HEK293 (cell line): ENCODE results near the gene LAT.

Experiments
- CTCF ChIA-PET: fragments of 350-600 bp; formaldehyde crosslinking; extraction: SDS; loops from one replicate; lab custom pipeline; 2021; ENCODE audit warnings: antibody characterized with exemption; lab: Yijun Ruan, JAX
- POLR2A ChIA-PET: fragments of 300-600 bp; formaldehyde crosslinking; extraction: SDS; loops from one replicate; lab custom pipeline; 2020; ENCODE audit warnings: antibody characterized with exemption, inconsistent platforms; lab: Yijun Ruan, JAX
- H3K27ac ChIP-seq: fragments of 200-500 bp; sonication (Bioruptor generic); 2 replicates; pipeline ENCODE4 v1.5.1; 2014; ENCODE audit warnings: low read depth, low read length, control low read depth, inconsistent platforms; ENCODE audit errors: extremely low read depth
- H3K36me3 ChIP-seq, 2 experiments: fragments of 200-500 bp in 1 of 2; sonication (Bioruptor generic) in 1 of 2; 1 replicate in 1 of 2; 2 replicates in 1 of 2; pipeline ENCODE4 v1.5.1; 2014 to 2017; ENCODE audit warnings: inconsistent platforms in 2 of 2, low read length in 2 of 2; ENCODE audit not compliant: control insufficient read depth in 2 of 2, insufficient read depth in 1 of 2
- H3K4me1 ChIP-seq: fragments of 200-500 bp; sonication (Bioruptor generic); 2 replicates; pipeline ENCODE4 v1.5.1; 2014; ENCODE audit warnings: mild to moderate bottlenecking, low read length, inconsistent platforms; ENCODE audit not compliant: control insufficient read depth, insufficient read depth
- H3K4me3 ChIP-seq: 2 replicates; pipeline ENCODE4 v1.5.1; 2011; ENCODE audit warnings: low read depth, mild to moderate bottlenecking, control low read depth, low read length, moderate library complexity
- H3K9me3 ChIP-seq: fragments of 200-500 bp; sonication (Bioruptor generic); 2 replicates; pipeline ENCODE4 v1.5.1; 2014; ENCODE audit warnings: low read depth, low read length, inconsistent platforms; ENCODE audit not compliant: control insufficient read depth, insufficient read depth
- BCL11A ChIP-seq: fragments of 450-650 bp; formaldehyde crosslinking; IDR thresholded peaks from 2 replicates; pipeline ENCODE4 v1.5.1; 2016; ENCODE audit warnings: low read depth, missing biosample characterization, missing genetic modification characterization
- EGR2 ChIP-seq: fragments of 450-650 bp; formaldehyde crosslinking; IDR thresholded peaks from 2 replicates; pipeline ENCODE4 v1.5.1; 2016; ENCODE audit warnings: low read depth, missing biosample characterization, missing genetic modification characterization
- GLIS2 ChIP-seq: fragments of 450-650 bp; formaldehyde crosslinking; IDR thresholded peaks from 2 replicates; pipeline ENCODE4 v1.5.1; 2016; ENCODE audit warnings: missing biosample characterization, missing genetic modification characterization
- ZBTB20 ChIP-seq: fragments of 450-650 bp; formaldehyde crosslinking; IDR thresholded peaks from 2 replicates; pipeline ENCODE4 v1.5.1; 2016; ENCODE audit warnings: missing biosample characterization, missing genetic modification characterization
- ZNF155 ChIP-seq: fragments of 450-650 bp; formaldehyde crosslinking; IDR thresholded peaks from 2 replicates; pipeline ENCODE4 v1.5.1; 2016; ENCODE audit warnings: missing biosample characterization, missing genetic modification characterization
- ZNF202 ChIP-seq: fragments of 450-650 bp; formaldehyde crosslinking; IDR thresholded peaks from 2 replicates; pipeline ENCODE4 v1.5.1; 2016; ENCODE audit warnings: missing biosample characterization, missing genetic modification characterization, borderline replicate concordance
- ZNF585B ChIP-seq: fragments of 450-650 bp; formaldehyde crosslinking; IDR thresholded peaks from 2 replicates; pipeline ENCODE4 v1.5.1; 2016; ENCODE audit warnings: missing biosample characterization, missing genetic modification characterization
- ZNF830 ChIP-seq: fragments of 450-650 bp; IDR thresholded peaks from 2 replicates; pipeline ENCODE4 v1.5.0; 2018; ENCODE audit warnings: missing biosample characterization, missing genetic modification characterization, low read depth, mild to moderate bottlenecking, moderate library complexity
- TF ChIP-seq, protein P1 (sequence below): fragments of 450-650 bp; formaldehyde crosslinking; IDR thresholded peaks from 2 replicates; pipeline ENCODE4 v1.5.1; 2016; ENCODE audit warnings: missing biosample characterization, missing genetic modification characterization
- TF ChIP-seq, protein P2 (sequence below): fragments of 450-650 bp; formaldehyde crosslinking; IDR thresholded peaks from 2 replicates; pipeline ENCODE4 v1.5.1; 2016; ENCODE audit warnings: missing biosample characterization, missing genetic modification characterization, borderline replicate concordance
- TF ChIP-seq, protein P3 (sequence below): fragments of 450-650 bp; formaldehyde crosslinking; IDR thresholded peaks from 2 replicates; pipeline ENCODE4 v1.5.1; 2017; ENCODE audit warnings: missing biosample characterization, missing genetic modification characterization
- TF ChIP-seq, protein P4 (sequence below): fragments of 450-650 bp; formaldehyde crosslinking; IDR thresholded peaks from 2 replicates; pipeline ENCODE4 v1.5.1; 2016; ENCODE audit warnings: missing biosample characterization, missing genetic modification characterization
- TF ChIP-seq, protein P5 (sequence below): fragments of 450-650 bp; formaldehyde crosslinking; IDR thresholded peaks from 2 replicates; pipeline ENCODE4 v1.5.1; 2016; ENCODE audit warnings: missing biosample characterization, missing genetic modification characterization
- TF ChIP-seq, protein P6 (sequence below): fragments of 450-650 bp; formaldehyde crosslinking; IDR thresholded peaks from 2 replicates; pipeline ENCODE4 v1.5.1; 2016; ENCODE audit warnings: missing biosample characterization, missing genetic modification characterization, borderline replicate concordance

The LAT gene

DNA sequence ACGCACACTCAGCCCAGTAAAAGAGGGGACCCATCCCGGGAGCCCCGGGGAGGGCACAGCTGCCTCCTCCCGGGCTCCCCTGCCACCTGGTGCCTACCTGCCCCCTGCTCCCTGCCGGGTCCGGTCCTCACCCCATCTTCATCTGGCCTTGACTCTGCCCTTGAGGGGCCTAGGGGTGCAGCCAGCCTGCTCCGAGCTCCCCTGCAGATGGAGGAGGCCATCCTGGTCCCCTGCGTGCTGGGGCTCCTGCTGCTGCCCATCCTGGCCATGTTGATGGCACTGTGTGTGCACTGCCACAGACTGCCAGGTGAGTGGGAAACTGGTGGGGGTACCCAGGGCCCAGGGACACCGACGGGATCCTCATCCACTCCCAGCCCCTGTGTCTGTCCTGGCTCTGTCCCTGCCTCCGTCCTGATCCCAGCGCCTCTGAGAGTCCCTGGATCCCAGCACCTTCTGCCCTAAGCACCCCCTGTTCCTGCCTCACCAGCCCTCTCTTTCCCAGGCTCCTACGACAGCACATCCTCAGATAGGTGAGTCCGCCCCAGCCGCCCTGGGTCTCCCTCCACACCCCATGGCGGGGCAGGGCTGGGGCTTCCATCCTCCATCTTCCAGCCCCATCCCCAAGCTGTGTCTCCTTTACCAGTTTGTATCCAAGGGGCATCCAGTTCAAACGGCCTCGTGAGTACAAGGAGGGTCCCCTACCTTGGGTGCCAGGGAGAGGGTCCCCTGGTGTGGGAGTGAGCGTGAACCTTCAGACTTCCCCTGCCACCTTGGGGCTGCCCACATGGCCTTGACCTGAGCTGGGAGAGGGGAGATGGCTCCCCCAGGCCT is 574 bp downstream of the LAT start (continued):
- TF ChIP-seq ZNF155 (tag by site-specific recombination), result no peak
- TF ChIP-seq, protein P1, sequence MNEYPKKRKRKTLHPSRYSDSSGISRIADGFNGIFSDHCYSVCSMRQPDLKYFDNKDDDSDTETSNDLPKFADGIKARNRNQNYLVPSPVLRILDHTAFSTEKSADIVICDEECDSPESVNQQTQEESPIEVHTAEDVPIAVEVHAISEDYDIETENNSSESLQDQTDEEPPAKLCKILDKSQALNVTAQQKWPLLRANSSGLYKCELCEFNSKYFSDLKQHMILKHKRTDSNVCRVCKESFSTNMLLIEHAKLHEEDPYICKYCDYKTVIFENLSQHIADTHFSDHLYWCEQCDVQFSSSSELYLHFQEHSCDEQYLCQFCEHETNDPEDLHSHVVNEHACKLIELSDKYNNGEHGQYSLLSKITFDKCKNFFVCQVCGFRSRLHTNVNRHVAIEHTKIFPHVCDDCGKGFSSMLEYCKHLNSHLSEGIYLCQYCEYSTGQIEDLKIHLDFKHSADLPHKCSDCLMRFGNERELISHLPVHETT, result no peak
- no peak for TF ChIP-seq ZBTB20 (tag by site-specific recombination)
- TF ChIP-seq, protein P2, sequence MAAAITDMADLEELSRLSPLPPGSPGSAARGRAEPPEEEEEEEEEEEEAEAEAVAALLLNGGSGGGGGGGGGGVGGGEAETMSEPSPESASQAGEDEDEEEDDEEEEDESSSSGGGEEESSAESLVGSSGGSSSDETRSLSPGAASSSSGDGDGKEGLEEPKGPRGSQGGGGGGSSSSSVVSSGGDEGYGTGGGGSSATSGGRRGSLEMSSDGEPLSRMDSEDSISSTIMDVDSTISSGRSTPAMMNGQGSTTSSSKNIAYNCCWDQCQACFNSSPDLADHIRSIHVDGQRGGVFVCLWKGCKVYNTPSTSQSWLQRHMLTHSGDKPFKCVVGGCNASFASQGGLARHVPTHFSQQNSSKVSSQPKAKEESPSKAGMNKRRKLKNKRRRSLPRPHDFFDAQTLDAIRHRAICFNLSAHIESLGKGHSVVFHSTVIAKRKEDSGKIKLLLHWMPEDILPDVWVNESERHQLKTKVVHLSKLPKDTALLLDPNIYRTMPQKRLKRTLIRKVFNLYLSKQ (tag by site-specific recombination), result no peak

DNA sequence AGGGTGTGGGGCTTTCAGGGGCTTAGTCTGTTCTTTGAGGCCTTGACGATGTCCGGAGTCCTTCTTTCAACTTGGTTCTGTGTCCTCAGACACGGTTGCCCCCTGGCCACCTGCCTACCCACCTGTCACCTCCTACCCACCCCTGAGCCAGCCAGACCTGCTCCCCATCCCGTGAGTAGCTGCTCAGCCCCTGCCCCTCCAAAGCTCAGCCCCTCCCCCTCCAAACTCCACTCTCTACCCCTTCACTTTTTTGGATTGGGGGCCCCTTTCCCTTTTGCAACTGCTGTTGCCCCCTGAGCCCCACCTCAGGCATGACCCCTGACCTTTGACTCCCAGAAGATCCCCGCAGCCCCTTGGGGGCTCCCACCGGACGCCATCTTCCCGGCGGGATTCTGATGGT is 1.2 kb downstream of the LAT start:
- ChIA-PET POLR2A (no interaction called here), CTCF (interaction anchor here (0.8 kb wide), 1 partner anchor 12 kb away, joined by 3 read pairs; the partner anchor contains the start of gene SPNS1)
- Histone ChIP-seq H3K9me3 (no peaks in the 10 kb centered on the region), H3K4me3 (no peak overlapping the region), H3K27ac (no peak overlapping the region), H3K36me3 (peaks cover 0 to 50% of the 10 kb centered on the region in 2 experiments; a peak in 2 of 3 replicates), H3K4me1 (no peaks in the 10 kb centered on the region)
- TF ChIP-seq, protein P3, sequence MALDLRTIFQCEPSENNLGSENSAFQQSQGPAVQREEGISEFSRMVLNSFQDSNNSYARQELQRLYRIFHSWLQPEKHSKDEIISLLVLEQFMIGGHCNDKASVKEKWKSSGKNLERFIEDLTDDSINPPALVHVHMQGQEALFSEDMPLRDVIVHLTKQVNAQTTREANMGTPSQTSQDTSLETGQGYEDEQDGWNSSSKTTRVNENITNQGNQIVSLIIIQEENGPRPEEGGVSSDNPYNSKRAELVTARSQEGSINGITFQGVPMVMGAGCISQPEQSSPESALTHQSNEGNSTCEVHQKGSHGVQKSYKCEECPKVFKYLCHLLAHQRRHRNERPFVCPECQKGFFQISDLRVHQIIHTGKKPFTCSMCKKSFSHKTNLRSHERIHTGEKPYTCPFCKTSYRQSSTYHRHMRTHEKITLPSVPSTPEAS (tag by site-specific recombination), result no peak
- TF ChIP-seq, protein P4, sequence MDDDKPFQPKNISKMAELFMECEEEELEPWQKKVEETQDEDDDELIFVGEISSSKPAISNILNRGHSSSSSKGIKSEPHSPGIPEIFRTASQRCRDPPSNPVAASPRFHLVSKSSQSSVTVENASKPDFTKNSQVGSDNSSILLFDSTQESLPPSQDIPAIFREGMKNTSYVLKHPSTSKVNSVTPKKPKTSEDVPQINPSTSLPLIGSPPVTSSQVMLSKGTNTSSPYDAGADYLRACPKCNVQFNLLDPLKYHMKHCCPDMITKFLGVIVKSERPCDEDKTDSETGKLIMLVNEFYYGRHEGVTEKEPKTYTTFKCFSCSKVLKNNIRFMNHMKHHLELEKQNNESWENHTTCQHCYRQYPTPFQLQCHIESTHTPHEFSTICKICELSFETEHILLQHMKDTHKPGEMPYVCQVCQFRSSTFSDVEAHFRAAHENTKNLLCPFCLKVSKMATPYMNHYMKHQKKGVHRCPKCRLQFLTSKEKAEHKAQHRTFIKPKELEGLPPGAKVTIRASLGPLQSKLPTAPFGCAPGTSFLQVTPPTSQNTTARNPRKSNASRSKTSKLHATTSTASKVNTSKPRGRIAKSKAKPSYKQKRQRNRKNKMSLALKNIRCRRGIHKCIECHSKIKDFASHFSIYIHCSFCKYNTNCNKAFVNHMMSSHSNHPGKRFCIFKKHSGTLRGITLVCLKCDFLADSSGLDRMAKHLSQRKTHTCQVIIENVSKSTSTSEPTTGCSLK, result no peak
- TF ChIP-seq GLIS2 (tag by site-specific recombination) (no peak), EGR2 (no peak), BCL11A (no peak), ZNF202 (tag by site-specific recombination) (no peak), ZNF830 (tag by site-specific recombination) (no peak), ZNF585B (tag by site-specific recombination) (no peak)
- TF ChIP-seq, protein P1, result no peak
- TF ChIP-seq, protein P5, sequence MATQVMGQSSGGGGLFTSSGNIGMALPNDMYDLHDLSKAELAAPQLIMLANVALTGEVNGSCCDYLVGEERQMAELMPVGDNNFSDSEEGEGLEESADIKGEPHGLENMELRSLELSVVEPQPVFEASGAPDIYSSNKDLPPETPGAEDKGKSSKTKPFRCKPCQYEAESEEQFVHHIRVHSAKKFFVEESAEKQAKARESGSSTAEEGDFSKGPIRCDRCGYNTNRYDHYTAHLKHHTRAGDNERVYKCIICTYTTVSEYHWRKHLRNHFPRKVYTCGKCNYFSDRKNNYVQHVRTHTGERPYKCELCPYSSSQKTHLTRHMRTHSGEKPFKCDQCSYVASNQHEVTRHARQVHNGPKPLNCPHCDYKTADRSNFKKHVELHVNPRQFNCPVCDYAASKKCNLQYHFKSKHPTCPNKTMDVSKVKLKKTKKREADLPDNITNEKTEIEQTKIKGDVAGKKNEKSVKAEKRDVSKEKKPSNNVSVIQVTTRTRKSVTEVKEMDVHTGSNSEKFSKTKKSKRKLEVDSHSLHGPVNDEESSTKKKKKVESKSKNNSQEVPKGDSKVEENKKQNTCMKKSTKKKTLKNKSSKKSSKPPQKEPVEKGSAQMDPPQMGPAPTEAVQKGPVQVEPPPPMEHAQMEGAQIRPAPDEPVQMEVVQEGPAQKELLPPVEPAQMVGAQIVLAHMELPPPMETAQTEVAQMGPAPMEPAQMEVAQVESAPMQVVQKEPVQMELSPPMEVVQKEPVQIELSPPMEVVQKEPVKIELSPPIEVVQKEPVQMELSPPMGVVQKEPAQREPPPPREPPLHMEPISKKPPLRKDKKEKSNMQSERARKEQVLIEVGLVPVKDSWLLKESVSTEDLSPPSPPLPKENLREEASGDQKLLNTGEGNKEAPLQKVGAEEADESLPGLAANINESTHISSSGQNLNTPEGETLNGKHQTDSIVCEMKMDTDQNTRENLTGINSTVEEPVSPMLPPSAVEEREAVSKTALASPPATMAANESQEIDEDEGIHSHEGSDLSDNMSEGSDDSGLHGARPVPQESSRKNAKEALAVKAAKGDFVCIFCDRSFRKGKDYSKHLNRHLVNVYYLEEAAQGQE (tag by site-specific recombination), result no peak
- TF ChIP-seq, protein P6, sequence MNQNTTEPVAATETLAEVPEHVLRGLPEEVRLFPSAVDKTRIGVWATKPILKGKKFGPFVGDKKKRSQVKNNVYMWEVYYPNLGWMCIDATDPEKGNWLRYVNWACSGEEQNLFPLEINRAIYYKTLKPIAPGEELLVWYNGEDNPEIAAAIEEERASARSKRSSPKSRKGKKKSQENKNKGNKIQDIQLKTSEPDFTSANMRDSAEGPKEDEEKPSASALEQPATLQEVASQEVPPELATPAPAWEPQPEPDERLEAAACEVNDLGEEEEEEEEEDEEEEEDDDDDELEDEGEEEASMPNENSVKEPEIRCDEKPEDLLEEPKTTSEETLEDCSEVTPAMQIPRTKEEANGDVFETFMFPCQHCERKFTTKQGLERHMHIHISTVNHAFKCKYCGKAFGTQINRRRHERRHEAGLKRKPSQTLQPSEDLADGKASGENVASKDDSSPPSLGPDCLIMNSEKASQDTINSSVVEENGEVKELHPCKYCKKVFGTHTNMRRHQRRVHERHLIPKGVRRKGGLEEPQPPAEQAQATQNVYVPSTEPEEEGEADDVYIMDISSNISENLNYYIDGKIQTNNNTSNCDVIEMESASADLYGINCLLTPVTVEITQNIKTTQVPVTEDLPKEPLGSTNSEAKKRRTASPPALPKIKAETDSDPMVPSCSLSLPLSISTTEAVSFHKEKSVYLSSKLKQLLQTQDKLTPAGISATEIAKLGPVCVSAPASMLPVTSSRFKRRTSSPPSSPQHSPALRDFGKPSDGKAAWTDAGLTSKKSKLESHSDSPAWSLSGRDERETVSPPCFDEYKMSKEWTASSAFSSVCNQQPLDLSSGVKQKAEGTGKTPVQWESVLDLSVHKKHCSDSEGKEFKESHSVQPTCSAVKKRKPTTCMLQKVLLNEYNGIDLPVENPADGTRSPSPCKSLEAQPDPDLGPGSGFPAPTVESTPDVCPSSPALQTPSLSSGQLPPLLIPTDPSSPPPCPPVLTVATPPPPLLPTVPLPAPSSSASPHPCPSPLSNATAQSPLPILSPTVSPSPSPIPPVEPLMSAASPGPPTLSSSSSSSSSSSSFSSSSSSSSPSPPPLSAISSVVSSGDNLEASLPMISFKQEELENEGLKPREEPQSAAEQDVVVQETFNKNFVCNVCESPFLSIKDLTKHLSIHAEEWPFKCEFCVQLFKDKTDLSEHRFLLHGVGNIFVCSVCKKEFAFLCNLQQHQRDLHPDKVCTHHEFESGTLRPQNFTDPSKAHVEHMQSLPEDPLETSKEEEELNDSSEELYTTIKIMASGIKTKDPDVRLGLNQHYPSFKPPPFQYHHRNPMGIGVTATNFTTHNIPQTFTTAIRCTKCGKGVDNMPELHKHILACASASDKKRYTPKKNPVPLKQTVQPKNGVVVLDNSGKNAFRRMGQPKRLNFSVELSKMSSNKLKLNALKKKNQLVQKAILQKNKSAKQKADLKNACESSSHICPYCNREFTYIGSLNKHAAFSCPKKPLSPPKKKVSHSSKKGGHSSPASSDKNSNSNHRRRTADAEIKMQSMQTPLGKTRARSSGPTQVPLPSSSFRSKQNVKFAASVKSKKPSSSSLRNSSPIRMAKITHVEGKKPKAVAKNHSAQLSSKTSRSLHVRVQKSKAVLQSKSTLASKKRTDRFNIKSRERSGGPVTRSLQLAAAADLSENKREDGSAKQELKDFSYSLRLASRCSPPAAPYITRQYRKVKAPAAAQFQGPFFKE (tag by site-specific recombination), result no peak
